Measurements from ENCODE around the gene RAPGEF1. TPM values are rescaled to one million over a fixed set of nuclear protein-coding genes. Genes with fewer than 3 reads are reported as not detected.

Gene RAPGEF1
- total and polyA plus RNA-seq, 7 donors: 14.4 to 58.2 (median 45.3) TPM

- TF ChIP-seq POLR2A (IDR thresholded peaks at IDR 0.05) (no peak), CTCF (IDR thresholded peaks at IDR 0.05) (peak; percentile 71 to 86 (median 84)), POLR2AphosphoS5 (IDR thresholded peaks at IDR 0.05) (peak in 2 of 4 donors; percentile 13 to 25)
- Histone ChIP-seq H3K4me1 (no peaks in the 10 kb centered on the region), H3K27me3 (no peaks in the 10 kb centered on the region), H3K9me3 (no peaks in the 10 kb centered on the region), H3K4me3 (no peak overlapping the region), H3K36me3 (peaks cover 23 to 75% (median 47%) of the 10 kb centered on the region in 4 donors), H3K27ac (no peak overlapping the region)
- peak; percentile 87 for DNase-seq
- WGBS, 2 donors: 65 to 68% methylated on average over 21 of the region's 21 CpGs
- intact Hi-C loops (cut with DNase I): loop anchor here (1.0 kb wide), 1 partner anchor 149 kb away; the partner anchor contains the start of gene RAPGEF1
Observed at GRCh38 chr9:131590907-131591844, 148.7 kb downstream of the RAPGEF1 start.

DNA sequence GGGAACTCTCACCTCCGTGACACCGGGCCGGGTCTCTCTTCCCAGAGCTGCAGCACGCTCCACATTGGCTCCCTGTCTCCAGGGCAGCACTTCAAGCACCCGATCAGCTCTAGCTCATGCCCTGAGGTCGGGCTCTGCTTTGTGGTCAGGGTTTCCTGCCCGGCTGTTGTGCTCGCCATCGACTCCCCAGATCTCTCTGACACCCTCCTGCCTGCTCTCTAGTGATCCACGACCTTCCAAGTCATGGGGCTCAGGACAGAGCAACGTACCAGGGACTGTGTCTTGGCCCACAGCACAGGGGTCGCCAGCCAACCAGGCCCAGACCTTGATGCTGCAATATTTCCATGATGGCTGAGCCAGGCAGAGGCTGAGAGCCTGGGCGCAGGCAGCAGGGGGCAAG lies 149.4 kb downstream of the RAPGEF1 start:
- WGBS, 2 donors: 62 to 89% methylated on average over 13 of the region's 13 CpGs
- peaks cover 17 to 71% (median 40%) of the 10 kb centered on the region in 4 donors for H3K36me3 ChIP-seq

DNA sequence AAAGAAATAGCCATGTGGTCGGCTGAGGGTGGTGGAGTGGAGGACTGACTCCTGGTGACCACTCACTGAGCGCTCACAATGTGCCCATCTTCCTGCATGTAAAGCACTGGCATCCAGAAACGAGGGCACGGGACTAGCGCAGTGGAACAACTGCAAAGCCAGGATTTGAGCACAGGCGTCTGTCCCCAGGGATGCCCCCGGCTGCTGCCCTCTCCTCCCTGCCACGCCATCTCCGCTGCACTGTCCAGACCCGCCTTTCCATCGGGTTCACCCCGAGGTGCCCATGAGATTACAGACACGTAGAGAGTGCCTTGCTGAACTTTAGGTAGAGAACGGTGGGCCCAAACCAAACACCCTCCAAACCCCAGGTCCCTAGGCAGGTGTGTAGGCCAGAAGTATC lies 149.9 kb downstream of the RAPGEF1 start:
- Histone ChIP-seq H3K27ac (no peak overlapping the region), H3K4me1 (no peaks in the 10 kb centered on the region), H3K36me3 (peaks cover 15 to 71% (median 39%) of the 10 kb centered on the region in 4 donors), H3K9me3 (no peaks in the 10 kb centered on the region), H3K4me3 (no peak overlapping the region), H3K27me3 (no peaks in the 10 kb centered on the region)
- WGBS, 2 donors: 92 to 95% methylated on average over 14 of the region's 14 CpGs
- intact Hi-C loops (cut with DNase I): no loop called here
- TF ChIP-seq CTCF (IDR thresholded peaks at IDR 0.05): no peak
- TF ChIP-seq POLR2AphosphoS5 (IDR thresholded peaks at IDR 0.05): no peak
- no peak for TF ChIP-seq POLR2A (IDR thresholded peaks at IDR 0.05)
- no peak for TF ChIP-seq EP300 (IDR thresholded peaks at IDR 0.05)
- DNase-seq: no peak

More for the DNA sequence above, 149.4 kb downstream of the RAPGEF1 start:
- no peak for DNase-seq
- Histone ChIP-seq H3K27me3 (no peaks in the 10 kb centered on the region), H3K9me3 (no peaks in the 10 kb centered on the region), H3K4me3 (no peak overlapping the region), H3K4me1 (no peaks in the 10 kb centered on the region), H3K27ac (no peak overlapping the region)
- intact Hi-C loops (cut with DNase I): no loop called here
- TF ChIP-seq EP300 (IDR thresholded peaks at IDR 0.05) (no peak), POLR2AphosphoS5 (IDR thresholded peaks at IDR 0.05) (no peak), POLR2A (IDR thresholded peaks at IDR 0.05) (no peak), CTCF (IDR thresholded peaks at IDR 0.05) (no peak)

- H3K4me3 ChIP-seq: no peak overlapping the region
- WGBS, 2 donors: 93 to 94% methylated on average over 16 of the region's 16 CpGs
- H3K36me3 ChIP-seq: peaks cover 13 to 71% (median 38%) of the 10 kb centered on the region in 4 donors
- no peak overlapping the region for H3K27ac ChIP-seq
- H3K4me1 ChIP-seq: no peaks in the 10 kb centered on the region
- intact Hi-C loops (cut with DNase I): no loop called here
- H3K9me3 ChIP-seq: no peaks in the 10 kb centered on the region
- no peaks in the 10 kb centered on the region for H3K27me3 ChIP-seq
- no peak for DNase-seq
- TF ChIP-seq CTCF (IDR thresholded peaks at IDR 0.05) (no peak), POLR2A (IDR thresholded peaks at IDR 0.05) (no peak), POLR2AphosphoS5 (IDR thresholded peaks at IDR 0.05) (no peak), EP300 (IDR thresholded peaks at IDR 0.05) (no peak)
Observed at GRCh38 chr9:131589124-131589711, 150.7 kb downstream of the RAPGEF1 start.

Measured in sigmoid colon (tissue), 7 donors.